GM18867 (cell line): ENCODE measurements around the gene TMEM91.

Experiments
- ATAC-seq: cut with Tn5 transposase; IDR thresholded peaks from one replicate; pipeline ENCODE4 v1.9.1; 2021; ENCODE audit warnings: mild to moderate bottlenecking, moderate library complexity; ENCODE audit not compliant: unreplicated experiment

Gene TMEM91

GRCh38 chr19:41427647-41428480 is 51.5 kb downstream of the TMEM91 start:
- no peak for ATAC-seq

GRCh38 chr19:41428481-41428859 is 52.1 kb downstream of the TMEM91 start:
- ATAC-seq, result no peak

GRCh38 chr19:41430922-41431321 is 54.6 kb downstream of the TMEM91 start:
- no peak for ATAC-seq

DNA sequence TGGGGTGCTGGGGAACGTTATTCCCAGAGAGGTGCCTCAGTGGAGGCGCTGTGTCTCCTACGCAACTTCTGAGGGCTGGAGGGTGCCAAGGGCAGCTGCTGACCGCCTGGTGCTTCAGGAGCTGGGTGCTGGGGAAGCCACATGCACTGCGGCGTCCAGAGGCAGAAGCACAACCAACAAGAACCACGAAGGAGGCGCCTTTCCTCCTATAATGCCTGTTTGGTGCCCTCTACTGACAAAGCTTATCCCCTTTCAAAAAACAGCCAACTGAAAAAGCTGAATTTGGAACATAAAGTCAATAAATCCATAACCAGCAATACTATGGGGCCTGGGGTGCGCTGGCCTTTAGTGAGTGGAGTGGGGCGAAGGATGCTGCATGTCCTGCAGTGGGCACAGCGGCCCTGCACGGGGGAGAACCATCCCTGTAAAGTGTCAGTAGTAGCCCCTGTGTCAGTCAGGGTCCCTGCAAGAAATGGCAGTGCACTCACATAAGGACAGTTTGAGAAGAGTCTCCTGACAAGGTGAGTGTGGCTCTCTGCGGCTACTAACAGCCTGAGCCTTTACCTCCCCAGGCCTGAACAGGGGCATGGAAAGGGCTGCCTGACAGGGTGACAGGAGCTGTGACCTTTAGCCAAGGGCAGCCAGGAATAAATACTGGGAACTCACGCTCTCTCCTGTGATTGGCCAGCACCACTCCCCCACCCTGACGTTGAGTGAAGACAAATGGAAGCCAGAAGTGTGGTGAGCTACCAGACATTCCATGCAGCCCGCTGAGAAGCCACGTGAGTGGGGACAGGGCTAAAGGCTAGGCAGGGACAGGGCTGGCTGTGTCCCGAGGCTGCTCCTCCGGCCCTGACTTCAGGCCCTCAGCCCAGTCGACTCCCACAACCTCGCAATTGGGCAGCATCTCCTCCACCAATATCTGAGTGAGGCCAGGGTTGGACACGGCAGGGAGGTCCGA is 55.4 kb downstream of the TMEM91 start:
- no peak for ATAC-seq

GRCh38 chr19:41433171-41433570 is 56.8 kb downstream of the TMEM91 start:
- no peak for ATAC-seq
